Measurements from ENCODE around the gene COL4A6.

DNA sequence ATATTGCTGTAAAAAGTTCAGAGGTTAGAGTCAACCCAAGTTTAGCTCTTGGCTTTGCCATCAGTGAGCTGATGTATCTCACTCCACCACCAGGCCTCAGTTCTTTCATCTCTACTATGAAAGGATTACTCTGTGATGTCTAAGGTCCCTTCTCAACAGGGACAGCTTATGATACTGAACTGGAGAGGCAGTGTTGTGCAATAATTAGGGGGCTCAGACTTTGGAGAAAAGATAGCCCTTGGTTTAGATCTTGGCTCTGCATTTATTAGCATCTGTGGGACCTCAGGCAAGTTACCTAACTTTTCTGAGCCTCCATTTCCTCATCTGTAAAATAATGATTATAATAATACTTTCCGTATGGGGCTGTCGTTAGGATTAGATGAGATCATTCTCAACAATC lies 89.0 kb downstream of the COL4A6 start:
- TF ChIP-seq, protein P1, sequence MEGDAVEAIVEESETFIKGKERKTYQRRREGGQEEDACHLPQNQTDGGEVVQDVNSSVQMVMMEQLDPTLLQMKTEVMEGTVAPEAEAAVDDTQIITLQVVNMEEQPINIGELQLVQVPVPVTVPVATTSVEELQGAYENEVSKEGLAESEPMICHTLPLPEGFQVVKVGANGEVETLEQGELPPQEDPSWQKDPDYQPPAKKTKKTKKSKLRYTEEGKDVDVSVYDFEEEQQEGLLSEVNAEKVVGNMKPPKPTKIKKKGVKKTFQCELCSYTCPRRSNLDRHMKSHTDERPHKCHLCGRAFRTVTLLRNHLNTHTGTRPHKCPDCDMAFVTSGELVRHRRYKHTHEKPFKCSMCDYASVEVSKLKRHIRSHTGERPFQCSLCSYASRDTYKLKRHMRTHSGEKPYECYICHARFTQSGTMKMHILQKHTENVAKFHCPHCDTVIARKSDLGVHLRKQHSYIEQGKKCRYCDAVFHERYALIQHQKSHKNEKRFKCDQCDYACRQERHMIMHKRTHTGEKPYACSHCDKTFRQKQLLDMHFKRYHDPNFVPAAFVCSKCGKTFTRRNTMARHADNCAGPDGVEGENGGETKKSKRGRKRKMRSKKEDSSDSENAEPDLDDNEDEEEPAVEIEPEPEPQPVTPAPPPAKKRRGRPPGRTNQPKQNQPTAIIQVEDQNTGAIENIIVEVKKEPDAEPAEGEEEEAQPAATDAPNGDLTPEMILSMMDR (IDR thresholded peaks at IDR 0.05): no peak
- no peak for TF ChIP-seq POLR2A (IDR thresholded peaks at IDR 0.05)

All from breast epithelium (tissue), 3 donors.